HFF-Myc (cell line): ENCODE data around the gene NRAP.

ENCODE experiments used
- DNase-seq: peaks from one replicate; pipeline ENCODE4 v3.0.0-alpha.2; 2011; ENCODE audit warnings: low read depth; ENCODE audit errors: extremely low read depth
- H3K4me3 ChIP-seq: replicated peaks from 2 replicates; pipeline ENCODE4 v1.5.1; 2011; ENCODE audit warnings: low read depth, mild to moderate bottlenecking, control low read depth, low read length
- CTCF ChIP-seq: IDR thresholded peaks from 2 replicates; pipeline ENCODE4 v1.5.1; 2012; ENCODE audit warnings: mild to moderate bottlenecking, low read depth, low read length, control low read depth; ENCODE audit errors: missing control alignments

The NRAP gene

GRCh38 chr10:113541549-113541927 lies 122.3 kb downstream of the NRAP start:
- H3K4me3 ChIP-seq: no peak overlapping the region
- DNase-seq: no peak
- TF ChIP-seq CTCF: no peak

GRCh38 chr10:113540845-113541548 lies 122.8 kb downstream of the NRAP start:
- H3K4me3 ChIP-seq: no peak overlapping the region
- no peak for TF ChIP-seq CTCF
- no peak for DNase-seq

GRCh38 chr10:113539789-113540188 lies 124.1 kb downstream of the NRAP start:
- no peak overlapping the region for H3K4me3 ChIP-seq
- TF ChIP-seq CTCF: no peak
- no peak for DNase-seq
